ENCODE measurements around the gene DNAJC11.
"Not testable (repeated sequence)": the region's sequence is repeated elsewhere in the genome, so short reads cannot be mapped to it uniquely, and the experiment has no call there.

The DNAJC11 gene

GRCh38 chr1:6701437-6702153, at the start of gene DNAJC11:
Gene DNAJC11, minus strand, starts transcription at chr1:6701816. Its CDS starts 16 bp downstream, at chr1:6701800.
- peak; percentile 95 for DNase-seq

DNA sequence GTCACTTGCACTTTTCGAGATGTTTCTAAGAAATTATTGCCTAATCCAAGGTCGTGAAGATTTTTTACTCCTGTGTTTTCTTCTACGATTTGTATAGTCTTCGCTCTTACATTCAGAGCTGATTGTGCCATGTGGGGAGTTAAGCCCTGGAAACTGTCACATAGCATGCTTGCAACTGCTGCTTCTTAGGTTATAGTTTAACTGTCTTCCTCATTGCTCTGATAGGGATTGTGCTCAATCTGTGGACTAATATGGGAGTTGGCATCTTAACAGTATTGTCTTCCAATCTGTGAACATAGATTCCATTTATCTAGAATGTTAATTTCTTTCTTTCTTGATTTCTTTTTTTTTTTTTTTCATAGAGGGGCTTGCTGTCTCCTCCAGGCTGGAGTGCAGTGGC, 48.9 kb upstream of the DNAJC11 start:
- DNase-seq, result no peak

- no peak for DNase-seq
These were observed 46.1 kb upstream of the DNAJC11 start for GRCh38 chr1:6747674-6748073.

GRCh38 chr1:6745073-6745472, 43.5 kb upstream of the DNAJC11 start:
- no peak for DNase-seq

DNA sequence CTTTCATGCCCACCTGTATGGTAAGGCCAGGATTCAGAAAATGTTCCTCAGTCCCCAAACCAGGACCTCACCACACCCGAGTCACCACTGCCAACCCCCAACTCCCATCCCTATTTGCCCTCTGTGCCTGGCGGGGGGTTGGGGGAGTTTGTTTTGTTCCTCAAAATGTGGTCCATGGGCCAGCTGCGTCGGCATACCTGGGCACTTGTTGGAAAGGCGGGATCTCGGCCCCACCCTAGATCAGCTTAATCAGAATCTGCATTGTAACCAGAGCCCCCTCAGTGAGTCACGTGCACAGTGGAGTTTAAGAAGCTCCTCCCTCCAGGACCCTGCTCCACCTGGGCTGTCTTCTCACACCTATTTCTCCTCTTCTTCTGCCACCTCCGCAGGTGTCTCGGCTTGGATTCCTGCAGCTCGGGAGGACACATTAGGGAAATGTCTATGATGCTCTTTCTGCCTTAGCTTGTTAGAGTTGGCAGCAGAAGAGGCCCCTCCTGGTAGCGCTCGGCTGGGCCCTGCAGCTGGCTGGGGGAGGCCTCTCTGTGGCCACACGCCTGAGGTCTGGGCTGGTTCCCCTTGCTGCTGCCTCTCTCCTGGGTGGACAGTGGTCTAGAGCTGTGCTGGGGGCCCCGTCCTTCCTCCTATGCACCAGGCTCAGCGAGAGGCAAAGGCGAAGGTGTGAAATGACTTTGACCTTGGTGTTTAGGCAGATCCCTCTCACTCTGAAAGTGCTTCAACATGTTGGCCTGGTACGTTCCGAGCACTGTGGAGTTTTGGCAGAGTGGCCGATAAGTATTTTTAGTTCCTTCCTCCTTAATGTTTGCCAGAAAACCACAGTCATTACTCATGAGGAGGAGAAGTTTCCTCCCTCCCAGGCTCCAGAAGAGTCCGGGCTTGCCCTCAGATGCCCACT, 41.8 kb upstream of the DNAJC11 start:
- no peak for DNase-seq

- DNase-seq, result not testable (repeated sequence)
These were observed 41.1 kb upstream of the DNAJC11 start for GRCh38 chr1:6742676-6743188.

GRCh38 chr1:6738987-6739676, 37.5 kb upstream of the DNAJC11 start:
- DNase-seq, result no peak

- DNase-seq, result no peak
These were observed 31.3 kb upstream of the DNAJC11 start for GRCh38 chr1:6732942-6733341.

DNA sequence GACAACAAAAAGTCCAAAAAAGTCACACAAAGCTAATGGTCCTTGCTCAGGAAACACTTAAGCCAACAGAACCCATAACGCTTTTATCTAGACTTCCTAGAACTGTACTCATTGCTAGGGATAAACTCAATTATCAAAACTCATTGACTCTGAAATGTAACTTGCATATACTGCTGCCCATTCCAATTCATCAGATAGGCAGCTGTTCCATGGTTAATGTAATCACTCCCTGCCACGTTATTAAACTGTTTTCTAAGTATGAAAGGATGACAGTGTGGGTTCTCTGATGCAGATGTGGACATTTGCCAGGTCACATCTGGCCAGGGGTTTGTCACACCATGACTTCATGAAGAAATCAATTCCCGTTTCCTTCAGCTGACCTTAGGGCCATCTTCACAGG, 30.3 kb upstream of the DNAJC11 start:
- no peak for DNase-seq

- no peak for DNase-seq
These were observed 29.3 kb upstream of the DNAJC11 start for GRCh38 chr1:6730880-6731279.

DNA sequence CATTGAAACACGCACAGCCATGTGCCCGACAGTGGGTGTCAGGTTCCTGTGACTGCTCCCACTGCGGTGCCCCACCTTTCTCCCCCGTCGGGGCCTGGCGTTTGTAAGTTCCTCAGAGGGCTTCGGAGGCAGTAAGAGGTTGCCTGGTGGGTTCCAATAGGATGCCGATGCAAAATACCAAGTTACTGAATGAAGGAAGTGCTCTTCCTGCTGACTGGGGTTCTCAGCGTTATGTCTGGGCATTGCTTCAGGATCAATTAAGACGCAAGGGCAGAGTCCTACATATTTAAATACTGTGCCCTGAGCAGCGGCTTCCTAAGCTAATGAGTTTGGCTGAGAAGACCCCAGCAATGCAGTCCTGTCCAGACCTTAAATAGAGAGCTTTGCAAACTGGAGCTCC, 28.9 kb upstream of the DNAJC11 start:
- no peak for DNase-seq

GRCh38 chr1:6727535-6727934, 25.9 kb upstream of the DNAJC11 start:
- DNase-seq, result peak; percentile 71

DNA sequence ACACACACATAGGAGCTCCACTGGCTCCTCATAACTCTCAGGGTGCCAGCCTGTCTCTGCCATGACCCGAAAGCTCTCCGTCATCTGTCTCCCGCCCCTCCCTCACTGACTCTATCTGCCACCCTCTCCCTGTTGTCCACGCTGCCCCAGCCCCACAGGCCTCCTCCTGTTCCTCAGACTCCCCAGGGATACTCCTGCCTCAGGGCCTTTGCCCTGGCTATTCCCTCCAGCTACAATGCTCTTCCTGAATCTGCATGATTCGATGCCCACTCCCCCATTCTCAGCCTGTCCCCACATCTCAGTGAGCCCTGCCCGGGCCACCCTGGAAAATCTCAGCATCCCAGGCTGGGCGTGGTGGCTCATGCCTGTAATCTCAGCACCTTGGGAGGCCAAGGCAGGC, 24.6 kb upstream of the DNAJC11 start:
- DNase-seq, result no peak

- DNase-seq, result no peak
These were observed 23.0 kb upstream of the DNAJC11 start for GRCh38 chr1:6724517-6725141.

GRCh38 chr1:6723621-6724428, 22.2 kb upstream of the DNAJC11 start:
- no peak for DNase-seq

GRCh38 chr1:6711174-6711573, 9.6 kb upstream of the DNAJC11 start:
- no peak for DNase-seq

DNA sequence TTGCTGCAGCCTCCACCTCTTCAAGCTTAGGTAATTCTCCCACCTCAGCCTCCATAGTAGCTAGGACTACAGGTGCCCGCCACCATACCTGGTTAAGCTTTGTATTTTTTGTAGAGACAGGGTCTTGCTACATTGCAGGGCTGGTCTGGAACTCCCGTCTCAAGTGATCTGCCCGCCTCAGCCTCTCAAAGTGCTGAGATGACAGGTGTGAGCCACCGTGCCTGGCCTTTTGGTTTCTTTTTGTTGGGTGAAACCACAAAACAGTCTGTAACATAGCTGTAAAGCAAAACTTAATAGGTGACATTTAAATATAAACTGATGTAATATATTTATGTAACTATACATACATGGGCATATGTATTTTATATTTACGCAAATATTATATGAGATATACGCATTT, 3.1 kb upstream of the DNAJC11 start:
- DNase-seq, result no peak

GRCh38 chr1:6703016-6703415, 1.4 kb upstream of the DNAJC11 start:
- DNase-seq, result no peak

- no peak for DNase-seq
These were observed 671 bp downstream of the DNAJC11 start for GRCh38 chr1:6700853-6701436.

DNA sequence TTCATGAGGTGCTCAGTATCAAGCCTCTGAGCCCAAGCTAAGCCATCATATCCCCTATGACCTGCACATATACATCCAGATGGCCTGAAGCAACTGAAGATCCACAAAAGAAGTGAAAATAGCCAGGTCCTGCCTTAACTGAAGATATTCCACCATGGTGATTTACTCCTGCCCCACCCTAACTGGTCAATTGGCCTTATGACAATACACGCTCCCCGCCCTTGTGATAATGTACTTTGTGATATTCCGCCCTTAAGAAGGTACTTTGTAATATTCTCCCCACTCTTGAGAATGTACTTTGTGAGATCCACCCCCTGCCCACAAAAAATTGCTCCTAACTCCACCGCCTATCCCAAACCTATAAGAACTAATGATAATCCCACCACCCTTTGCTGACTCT, 1.7 kb downstream of the DNAJC11 start:
- not testable (repeated sequence) for DNase-seq

GRCh38 chr1:6695868-6696267, 5.7 kb downstream of the DNAJC11 start:
- no peak for DNase-seq
